ENCODE results near the gene HTR3A.

DNA sequence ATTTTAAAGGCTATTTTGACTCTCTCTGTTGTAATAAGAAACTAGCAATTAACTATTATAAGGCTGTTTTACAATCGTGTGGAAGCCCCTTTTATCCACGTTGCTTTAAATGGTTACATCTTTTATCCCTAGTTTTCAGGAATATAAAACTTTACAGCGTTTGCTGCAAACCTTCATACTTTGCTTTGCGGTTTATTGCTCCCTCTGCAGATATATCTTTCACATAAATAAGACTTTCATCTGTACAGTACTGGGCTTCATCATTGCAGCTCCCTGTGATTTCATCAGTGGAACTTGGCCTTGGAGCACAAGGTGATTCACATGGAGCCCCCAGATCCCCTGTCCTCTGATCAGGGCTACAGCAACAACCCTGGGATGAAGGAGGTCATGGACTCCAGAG lies 25.6 kb downstream of the HTR3A start:
- TF ChIP-seq GATA2 (IDR thresholded peaks at IDR 0.05; ENCODE audit: low read depth, low read length) (no peak), GATA3 (IDR thresholded peaks at IDR 0.05; ENCODE audit: low read depth, low read length) (no peak)
